Measurements from ENCODE around the gene RGL3. TPM values are rescaled to one million over a fixed set of nuclear protein-coding genes. Genes with fewer than 3 reads are reported as not detected.
A peak's percentile ranks its signal among the peaks of the same experiment; 100 is the strongest.

Gene RGL3
- total and polyA plus RNA-seq, 9 of the 15 experiments (the other 6 are each of a cell fraction or from before 2014, with no cell fraction given): 0.12 to 0.61 (median 0.32) TPM; not detected in 4

DNA sequence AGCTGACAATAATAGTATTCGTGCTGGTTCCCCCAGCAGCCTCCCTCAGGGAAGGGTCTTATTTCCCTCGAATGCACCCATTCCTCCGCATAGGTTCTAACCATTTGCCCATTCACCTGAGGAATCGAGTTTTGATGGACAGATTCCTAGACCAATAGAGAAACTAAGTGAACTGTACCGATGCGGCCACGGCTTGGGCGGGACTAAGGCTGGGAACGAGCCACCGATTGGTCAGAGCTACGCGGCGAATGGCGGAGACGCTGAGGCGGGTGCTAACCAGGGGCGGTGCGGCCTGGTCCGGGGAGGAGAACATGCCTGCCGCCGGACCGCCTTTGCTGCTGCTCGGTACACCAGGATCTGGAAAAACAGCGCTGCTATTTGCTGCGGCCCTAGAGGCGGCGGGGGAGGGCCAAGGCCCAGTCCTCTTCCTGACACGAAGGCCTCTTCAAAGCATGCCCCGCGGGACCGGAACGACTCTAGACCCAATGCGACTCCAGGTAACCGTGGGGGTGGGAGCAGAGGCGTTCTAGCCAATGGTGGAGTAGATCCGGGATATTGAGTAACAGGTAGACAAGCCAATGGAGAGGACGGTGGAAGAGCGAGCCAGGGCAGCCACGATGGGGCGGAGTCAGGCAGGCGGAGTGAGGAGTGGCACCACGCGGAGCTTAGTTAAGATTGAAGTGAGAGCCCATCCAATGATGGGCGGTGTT lies 44.5 kb downstream of the RGL3 start, which contains the start of gene SWSAP1 (continued):
- TF ChIP-seq, protein P1, sequence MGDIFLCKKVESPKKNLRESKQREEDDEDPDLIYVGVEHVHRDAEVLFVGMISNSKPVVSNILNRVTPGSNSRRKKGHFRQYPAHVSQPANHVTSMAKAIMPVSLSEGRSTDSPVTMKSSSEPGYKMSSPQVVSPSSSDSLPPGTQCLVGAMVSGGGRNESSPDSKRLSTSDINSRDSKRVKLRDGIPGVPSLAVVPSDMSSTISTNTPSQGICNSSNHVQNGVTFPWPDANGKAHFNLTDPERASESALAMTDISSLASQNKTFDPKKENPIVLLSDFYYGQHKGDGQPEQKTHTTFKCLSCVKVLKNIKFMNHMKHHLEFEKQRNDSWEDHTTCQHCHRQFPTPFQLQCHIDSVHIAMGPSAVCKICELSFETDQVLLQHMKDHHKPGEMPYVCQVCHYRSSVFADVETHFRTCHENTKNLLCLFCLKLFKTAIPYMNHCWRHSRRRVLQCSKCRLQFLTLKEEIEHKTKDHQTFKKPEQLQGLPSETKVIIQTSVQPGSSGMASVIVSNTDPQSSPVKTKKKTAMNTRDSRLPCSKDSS (IDR thresholded peaks at IDR 0.05; ENCODE audit: low read depth, partially characterized antibody): no peak
- TF ChIP-seq, protein P2, sequence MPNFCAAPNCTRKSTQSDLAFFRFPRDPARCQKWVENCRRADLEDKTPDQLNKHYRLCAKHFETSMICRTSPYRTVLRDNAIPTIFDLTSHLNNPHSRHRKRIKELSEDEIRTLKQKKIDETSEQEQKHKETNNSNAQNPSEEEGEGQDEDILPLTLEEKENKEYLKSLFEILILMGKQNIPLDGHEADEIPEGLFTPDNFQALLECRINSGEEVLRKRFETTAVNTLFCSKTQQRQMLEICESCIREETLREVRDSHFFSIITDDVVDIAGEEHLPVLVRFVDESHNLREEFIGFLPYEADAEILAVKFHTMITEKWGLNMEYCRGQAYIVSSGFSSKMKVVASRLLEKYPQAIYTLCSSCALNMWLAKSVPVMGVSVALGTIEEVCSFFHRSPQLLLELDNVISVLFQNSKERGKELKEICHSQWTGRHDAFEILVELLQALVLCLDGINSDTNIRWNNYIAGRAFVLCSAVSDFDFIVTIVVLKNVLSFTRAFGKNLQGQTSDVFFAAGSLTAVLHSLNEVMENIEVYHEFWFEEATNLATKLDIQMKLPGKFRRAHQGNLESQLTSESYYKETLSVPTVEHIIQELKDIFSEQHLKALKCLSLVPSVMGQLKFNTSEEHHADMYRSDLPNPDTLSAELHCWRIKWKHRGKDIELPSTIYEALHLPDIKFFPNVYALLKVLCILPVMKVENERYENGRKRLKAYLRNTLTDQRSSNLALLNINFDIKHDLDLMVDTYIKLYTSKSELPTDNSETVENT (CRISPR knock-in tag; IDR thresholded peaks at IDR 0.05): peak; percentile 84; the same call in 1 of the 2 replicates
- TF ChIP-seq GTF2E2 (tag; IDR thresholded peaks at IDR 0.05): peak; percentile 44
- peak; percentile 86 for TF ChIP-seq POLR2B (IDR thresholded peaks at IDR 0.05; ENCODE audit: low read depth, partially characterized antibody)
- TF ChIP-seq, protein P3, sequence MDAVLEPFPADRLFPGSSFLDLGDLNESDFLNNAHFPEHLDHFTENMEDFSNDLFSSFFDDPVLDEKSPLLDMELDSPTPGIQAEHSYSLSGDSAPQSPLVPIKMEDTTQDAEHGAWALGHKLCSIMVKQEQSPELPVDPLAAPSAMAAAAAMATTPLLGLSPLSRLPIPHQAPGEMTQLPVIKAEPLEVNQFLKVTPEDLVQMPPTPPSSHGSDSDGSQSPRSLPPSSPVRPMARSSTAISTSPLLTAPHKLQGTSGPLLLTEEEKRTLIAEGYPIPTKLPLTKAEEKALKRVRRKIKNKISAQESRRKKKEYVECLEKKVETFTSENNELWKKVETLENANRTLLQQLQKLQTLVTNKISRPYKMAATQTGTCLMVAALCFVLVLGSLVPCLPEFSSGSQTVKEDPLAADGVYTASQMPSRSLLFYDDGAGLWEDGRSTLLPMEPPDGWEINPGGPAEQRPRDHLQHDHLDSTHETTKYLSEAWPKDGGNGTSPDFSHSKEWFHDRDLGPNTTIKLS (IDR thresholded peaks at IDR 0.05; ENCODE audit: borderline replicate concordance, low read depth): peak; percentile 71; the same call in 1 of the 2 replicates
- TF ChIP-seq OTX1 (CRISPR knock-in tag; IDR thresholded peaks at IDR 0.05): peak; percentile 87; the same call in 1 of the 2 replicates
- TF ChIP-seq, protein P4, sequence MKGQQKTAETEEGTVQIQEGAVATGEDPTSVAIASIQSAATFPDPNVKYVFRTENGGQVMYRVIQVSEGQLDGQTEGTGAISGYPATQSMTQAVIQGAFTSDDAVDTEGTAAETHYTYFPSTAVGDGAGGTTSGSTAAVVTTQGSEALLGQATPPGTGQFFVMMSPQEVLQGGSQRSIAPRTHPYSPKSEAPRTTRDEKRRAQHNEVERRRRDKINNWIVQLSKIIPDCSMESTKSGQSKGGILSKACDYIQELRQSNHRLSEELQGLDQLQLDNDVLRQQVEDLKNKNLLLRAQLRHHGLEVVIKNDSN (CRISPR knock-in tag; IDR thresholded peaks at IDR 0.05): peak; percentile 63
- TF ChIP-seq, protein P5, sequence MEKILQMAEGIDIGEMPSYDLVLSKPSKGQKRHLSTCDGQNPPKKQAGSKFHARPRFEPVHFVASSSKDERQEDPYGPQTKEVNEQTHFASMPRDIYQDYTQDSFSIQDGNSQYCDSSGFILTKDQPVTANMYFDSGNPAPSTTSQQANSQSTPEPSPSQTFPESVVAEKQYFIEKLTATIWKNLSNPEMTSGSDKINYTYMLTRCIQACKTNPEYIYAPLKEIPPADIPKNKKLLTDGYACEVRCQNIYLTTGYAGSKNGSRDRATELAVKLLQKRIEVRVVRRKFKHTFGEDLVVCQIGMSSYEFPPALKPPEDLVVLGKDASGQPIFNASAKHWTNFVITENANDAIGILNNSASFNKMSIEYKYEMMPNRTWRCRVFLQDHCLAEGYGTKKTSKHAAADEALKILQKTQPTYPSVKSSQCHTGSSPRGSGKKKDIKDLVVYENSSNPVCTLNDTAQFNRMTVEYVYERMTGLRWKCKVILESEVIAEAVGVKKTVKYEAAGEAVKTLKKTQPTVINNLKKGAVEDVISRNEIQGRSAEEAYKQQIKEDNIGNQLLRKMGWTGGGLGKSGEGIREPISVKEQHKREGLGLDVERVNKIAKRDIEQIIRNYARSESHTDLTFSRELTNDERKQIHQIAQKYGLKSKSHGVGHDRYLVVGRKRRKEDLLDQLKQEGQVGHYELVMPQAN (IDR thresholded peaks at IDR 0.05; ENCODE audit: borderline replicate concordance): peak; percentile 81; the same call in 1 of the 2 replicates
- TF ChIP-seq, protein P6, sequence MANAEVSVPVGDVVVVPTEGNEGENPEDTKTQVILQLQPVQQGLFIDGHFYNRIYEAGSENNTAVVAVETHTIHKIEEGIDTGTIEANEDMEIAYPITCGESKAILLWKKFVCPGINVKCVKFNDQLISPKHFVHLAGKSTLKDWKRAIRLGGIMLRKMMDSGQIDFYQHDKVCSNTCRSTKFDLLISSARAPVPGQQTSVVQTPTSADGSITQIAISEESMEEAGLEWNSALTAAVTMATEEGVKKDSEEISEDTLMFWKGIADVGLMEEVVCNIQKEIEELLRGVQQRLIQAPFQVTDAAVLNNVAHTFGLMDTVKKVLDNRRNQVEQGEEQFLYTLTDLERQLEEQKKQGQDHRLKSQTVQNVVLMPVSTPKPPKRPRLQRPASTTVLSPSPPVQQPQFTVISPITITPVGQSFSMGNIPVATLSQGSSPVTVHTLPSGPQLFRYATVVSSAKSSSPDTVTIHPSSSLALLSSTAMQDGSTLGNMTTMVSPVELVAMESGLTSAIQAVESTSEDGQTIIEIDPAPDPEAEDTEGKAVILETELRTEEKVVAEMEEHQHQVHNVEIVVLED (CRISPR knock-in tag; IDR thresholded peaks at IDR 0.05): peak; percentile 58
- TF ChIP-seq, protein P7, sequence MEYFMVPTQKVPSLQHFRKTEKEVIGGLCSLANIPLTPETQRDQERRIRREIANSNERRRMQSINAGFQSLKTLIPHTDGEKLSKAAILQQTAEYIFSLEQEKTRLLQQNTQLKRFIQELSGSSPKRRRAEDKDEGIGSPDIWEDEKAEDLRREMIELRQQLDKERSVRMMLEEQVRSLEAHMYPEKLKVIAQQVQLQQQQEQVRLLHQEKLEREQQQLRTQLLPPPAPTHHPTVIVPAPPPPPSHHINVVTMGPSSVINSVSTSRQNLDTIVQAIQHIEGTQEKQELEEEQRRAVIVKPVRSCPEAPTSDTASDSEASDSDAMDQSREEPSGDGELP (CRISPR knock-in tag; IDR thresholded peaks at IDR 0.05; ENCODE audit: borderline replicate concordance): peak; percentile 76; the same call in 1 of the 2 replicates
- peak; percentile 14 for TF ChIP-seq SMAD1 (IDR thresholded peaks at IDR 0.05; ENCODE audit: low read depth, low read length, partially characterized antibody)
- 0 out of 2 replicates have a peak, but pooled peaks have one; percentile 57 for TF ChIP-seq GTF2F1 (IDR thresholded peaks at IDR 0.05; ENCODE audit: low read depth, low read length)
- peak; percentile 68 to 85 for TF ChIP-seq MAZ (CRISPR knock-in tag; conservative IDR thresholded peaks at IDR 0.05 in 1 of 2, IDR thresholded peaks at IDR 0.05 in 1 of 2)
- no peak for TF ChIP-seq CBX5 (IDR thresholded peaks at IDR 0.05; ENCODE audit: borderline replicate concordance, low read depth)
